ENCODE results near the gene MAGI2.
"Not testable (repeated sequence)": the region's sequence is repeated elsewhere in the genome, so short reads cannot be mapped to it uniquely, and the experiment has no call there.

MAGI2 gene

DNA sequence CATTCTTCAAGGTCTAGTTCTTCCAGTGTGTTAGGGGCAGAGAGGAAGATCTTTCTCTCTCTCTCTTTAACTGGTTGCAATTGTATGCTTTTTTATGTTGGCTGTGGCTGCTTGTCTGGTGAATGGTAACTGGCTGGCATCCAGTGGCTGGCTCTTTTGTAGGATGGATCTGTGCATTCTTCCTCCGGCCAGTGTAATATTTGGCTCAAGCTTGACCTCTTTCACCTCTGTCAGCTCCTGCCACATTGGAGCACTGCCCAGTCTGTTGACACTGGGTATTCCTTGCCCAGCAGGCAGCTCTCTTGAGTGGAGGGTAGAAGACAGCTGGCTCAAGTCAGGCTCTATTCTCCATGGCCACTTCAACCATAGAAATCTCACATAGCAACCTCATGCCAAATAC is 1126.6 kb downstream of the MAGI2 start:
- DNase-seq: no peak

DNA sequence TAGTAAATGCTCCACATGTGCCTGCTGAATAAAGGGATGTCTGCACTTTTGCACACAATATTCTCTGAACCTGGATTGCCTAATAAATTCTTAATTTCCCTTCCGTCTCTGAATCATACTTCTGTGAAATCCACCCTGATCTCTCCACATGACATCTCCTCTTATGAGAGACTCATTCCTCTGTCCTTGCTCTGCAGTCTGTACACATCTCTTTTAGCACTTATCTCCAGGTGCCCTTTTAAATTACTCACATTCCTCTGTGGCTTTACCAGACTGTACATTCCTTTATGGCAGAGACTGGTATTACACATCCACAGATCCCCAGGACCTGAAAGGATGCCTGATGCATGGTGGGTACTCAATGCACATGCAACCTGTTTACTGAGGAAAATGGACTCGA is 1127.3 kb downstream of the MAGI2 start:
- DNase-seq: no peak

DNA sequence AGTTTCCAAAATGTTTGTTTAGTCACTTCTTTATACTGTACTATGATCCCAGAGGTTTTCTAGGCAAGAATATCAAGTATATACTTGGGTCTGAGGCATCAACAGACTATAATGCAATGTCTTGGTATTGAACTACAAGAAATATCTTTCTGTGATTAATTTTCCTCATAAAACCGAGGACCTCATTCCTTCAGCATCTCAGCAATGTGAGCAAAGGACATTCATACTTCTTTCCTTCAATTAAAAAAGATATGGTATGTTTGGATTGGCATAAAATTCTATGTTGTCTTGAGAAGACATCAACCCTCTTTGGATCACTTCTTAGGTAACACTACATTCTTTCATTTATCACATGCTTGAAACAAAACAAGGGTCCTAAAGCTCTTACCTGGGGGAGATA is 1130.3 kb downstream of the MAGI2 start:
- DNase-seq: no peak

DNA sequence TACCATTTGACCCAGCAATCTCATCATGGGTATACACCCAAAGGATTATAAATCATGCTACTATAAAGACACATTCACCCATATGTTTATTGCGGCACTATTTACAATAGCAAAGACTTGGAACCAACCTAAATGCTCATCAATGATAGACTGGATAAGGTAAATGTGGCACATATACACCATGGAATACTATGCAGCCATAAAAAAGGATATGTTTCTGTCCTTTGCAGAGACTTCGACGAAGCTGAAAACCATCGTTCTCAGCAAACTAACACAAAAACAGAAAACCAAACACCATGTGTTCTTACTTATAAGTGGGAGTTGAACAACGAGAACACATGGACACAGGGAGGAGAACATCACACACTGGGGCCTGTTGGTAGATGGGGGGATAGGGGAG is 1131.2 kb downstream of the MAGI2 start:
- DNase-seq: not testable (repeated sequence)

DNA sequence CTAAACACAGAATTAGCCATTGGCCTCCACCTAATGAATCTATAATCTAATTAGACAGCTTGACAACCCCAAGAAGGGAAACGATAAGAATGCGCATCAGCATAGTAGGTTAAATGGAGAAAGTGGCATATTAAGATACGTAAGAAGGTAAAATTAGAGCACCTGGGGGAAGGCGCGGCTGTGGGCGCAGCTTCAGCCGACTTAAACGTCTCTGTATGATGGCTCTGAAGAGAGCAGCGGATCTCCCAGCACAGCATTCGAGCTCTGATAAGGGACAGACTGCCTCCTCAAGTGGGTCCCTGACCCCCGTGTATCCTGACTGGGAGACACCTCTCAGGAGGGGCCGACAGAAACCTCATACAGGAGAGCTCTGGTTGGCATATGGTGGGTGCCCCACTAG is 1136.1 kb downstream of the MAGI2 start:
- no peak for DNase-seq

DNA sequence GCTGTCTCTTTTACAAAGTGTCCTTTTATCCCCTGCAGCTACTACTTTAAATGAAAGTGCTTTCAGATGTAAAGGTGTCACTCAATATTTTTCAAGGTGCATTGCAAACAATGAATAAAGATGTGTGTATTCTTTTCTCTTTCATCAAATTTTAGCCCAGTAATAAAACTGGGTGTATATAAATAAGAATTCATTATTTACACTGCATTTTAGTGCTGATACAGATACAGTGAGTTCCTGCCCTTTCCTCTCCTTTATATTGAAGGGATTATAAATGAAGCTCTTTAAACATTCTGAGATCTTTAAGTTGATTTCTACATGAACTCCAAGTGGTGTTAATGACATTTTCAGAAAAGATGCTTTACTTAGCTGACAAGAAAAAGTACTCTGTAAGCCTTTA is 1137.4 kb downstream of the MAGI2 start:
- DNase-seq: no peak

DNA sequence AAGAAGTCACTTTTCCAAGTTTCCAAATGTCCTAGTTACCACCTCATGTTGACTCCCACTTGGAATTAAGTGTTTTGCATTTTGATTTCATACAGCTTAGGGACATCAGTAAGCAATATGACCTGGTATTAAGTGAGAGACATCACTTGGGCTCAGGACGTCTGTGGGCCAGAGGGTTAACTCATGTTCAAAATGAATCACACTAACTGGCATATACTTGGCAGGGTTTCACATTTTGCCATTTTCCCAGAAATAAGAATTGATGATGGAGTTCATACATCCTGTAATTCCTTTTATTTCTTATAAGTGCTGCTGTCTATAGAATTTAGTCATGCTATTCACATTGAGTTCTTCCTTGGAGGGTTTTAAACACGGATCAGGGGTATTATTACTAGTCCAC is 1138.3 kb downstream of the MAGI2 start:
- DNase-seq: no peak

DNA sequence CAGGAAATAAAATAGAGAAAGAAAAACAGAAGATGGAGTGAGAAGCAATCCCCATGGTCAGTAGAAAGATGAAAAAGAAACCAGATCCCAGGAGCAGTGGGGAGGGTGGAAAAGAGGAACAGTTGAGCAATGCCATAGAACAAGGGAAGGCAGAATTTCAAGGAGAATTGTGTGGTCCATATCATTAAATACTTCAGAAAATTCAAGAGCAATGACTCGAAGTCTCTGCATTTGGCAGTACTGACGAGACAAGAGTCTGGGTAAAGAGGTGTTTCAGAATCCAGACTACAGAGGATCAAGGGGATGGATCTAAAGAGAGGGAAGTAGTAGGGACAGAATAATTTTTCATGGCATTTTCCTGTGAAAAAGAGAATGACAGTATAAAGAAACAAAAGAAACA is 1142.3 kb downstream of the MAGI2 start:
- DNase-seq: no peak

DNA sequence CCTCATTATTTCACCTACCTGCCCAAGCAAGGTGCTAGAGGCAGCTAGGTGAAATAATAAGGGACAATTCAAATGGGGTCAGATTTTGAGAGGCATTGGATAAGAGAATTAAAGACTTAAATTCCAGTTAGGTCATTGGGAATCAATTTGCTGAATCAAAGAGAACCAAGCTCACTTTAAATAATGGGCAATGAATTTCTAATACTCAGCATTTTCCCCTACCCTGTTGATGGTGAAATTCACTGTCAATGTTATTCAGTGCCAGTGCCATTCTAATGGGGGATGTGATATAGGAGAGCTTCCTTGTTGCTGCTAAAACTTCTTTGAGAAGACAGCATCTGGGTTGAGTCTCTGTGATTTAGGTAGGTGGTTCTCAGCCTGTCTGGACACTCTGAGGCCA is 1145.6 kb downstream of the MAGI2 start:
- no peak for DNase-seq

DNA sequence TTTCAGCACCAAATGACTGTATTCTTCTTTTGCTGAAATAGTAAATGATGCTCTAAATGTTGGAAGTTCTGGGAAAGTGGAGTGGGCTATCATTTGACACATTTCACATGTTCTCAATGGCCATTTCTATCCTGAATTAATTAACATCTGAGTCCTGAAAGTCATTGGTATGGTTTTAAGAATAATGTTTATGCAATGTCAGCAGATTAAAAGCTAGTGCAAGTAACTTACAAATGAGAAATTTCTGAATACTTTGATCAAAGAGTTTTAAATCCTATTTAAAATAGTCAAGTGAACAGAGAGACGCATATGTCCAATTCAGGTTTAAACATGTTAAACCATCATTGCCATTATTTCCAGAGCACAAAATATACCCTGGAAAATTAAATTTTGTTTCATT is 1146.8 kb downstream of the MAGI2 start:
- DNase-seq: no peak

DNA sequence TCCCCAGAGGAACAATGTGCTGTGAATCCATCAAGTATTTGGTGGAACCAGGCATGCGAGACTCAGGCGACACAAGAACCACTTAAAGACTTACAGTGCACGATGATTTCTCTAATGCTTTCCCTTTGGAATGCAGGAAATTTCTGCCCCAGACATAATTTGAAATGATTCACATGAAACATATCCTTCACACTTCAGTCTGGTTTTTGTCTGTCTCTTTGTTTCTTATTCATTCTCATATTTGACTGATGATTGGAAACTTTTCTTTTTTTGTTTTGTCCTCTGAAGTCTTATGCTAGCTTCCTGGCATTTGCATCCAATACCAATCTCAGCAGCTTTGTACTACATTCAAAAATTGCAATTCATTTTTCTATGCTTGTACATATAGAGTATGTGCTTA is 1152.1 kb downstream of the MAGI2 start:
- DNase-seq: no peak

DNA sequence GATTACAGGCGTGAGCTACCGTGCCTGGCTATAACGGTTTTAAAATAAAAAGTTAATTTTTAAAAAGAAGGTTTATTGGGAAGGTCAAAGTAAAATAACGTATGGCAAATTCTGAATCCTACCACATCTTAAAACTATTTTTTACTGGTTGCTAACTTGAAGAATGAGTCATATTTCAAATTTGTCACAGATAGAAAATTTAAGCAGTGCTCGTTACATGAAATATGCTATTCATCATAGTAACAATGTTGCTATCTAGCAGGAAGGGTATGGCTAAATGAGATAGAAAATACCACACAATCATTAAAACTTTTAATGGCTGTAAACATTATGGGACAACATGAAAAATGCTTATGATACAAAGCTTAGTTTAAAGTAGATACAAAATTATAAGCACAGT is 1154.4 kb downstream of the MAGI2 start:
- DNase-seq: no peak

DNA sequence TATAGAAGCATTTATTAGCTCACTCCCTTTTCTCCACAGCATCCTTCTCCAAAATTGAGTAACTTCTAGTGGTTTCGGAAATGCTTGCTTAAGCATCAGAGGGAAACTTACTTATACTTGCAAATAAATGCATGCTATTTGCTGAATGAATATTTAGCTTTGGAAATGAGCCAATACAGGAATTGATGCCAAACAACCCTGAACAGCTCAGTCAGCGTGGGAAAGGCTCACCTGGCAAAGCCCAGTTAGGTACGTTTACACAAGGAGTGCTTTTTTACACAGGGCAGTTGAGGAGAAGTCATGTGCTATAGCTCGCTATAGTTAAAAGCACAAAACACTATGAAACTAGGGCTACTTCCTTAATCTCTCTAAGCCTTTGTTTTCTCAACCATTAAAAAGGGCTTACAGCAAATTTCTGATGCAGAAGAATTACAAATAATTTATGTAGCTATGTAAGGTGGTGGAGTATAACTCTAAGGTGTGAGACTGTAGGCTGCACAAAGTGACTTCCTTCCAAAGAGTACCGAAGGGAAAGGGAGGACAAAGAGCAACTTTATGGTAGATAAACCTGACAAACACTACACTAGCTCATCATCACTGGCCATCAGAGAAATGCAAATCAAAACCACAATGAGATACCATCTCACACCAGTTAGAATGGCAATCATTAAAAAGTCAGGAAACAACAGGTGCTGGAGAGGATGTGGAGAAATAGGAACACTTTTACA is 1156.7 kb downstream of the MAGI2 start:
- DNase-seq: no peak

DNA sequence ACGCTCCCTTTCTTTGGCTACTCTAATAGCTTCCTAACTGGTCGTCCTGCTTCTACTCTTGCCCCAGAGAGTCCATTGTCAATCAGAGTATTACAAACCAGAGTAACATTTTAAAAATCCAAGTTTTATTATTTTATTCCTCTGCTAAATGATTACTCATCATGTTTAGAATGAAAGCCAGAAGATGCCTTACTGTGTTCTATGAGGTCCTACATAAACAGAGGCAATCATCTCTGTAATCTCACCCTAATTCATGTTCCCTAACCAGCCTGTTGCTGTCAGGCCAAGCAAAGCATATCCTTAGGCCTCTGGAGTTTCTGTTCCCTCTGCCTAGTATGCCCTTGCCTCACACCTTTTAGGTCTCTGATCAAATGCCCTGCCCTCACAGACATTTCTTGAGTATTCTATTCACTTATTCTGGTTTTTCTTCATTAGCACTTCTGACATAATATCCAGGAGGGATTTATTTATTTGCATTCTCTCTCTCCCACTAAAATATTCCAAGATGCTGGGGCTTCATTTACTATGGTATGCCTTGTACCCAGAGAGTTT is 1157.3 kb downstream of the MAGI2 start:
- DNase-seq: no peak

DNA sequence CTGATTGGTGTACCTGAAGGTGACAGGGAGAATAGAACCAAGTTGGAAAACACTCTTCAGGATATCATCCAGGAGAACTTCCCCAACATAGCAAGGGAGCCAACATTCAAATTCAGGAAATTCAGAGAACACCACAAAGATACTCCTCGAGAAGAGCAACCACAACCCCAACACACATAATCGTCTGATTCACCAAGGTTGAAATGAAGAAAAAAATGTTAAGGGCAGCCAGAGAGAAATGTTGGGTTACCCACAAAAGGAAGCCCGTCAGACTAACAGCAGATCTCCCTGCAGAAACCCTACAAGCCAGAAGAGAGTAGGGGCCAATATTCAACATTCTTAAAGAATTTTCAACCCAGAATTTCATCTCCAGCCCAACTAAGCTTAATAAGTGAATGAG is 1164.0 kb downstream of the MAGI2 start:
- DNase-seq: not testable (repeated sequence)

DNA sequence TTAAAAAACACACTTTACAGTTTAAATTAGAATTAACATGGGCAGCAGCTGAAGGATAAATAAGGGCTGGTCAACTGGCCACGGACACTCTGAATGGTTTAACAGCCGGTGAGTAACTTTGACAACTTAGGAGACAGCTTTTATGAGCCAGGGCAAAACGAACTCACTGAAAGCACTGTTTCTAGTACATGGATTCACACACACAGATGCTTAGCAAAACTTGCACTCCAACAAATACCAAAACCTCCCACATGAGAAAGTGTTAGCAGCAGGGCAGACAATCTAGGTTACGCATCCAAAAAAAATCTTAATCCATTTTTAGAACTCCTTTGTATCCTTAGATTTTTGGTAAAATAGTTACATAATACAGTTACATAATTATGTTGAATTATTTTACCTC is 1168.5 kb downstream of the MAGI2 start:
- no peak for DNase-seq

DNA sequence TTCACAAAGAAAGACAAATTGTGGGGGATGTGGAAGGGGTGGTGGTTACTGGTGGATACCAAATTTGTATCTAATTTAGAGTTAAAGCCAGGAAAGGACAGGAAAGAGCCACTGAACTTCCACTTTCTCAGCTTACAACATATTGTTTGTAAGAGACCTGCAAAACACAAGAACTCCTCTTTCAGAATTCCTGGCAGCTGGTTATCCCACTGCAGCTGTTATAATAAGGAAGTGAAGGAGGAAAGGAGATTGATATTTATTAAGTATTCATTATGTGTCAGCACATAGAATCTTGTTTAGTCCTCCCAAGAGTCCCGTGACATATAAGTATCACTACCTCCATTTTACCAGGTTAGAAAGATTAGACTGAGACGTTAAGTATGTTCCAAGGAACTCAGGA is 1173.2 kb downstream of the MAGI2 start:
- DNase-seq: no peak

DNA sequence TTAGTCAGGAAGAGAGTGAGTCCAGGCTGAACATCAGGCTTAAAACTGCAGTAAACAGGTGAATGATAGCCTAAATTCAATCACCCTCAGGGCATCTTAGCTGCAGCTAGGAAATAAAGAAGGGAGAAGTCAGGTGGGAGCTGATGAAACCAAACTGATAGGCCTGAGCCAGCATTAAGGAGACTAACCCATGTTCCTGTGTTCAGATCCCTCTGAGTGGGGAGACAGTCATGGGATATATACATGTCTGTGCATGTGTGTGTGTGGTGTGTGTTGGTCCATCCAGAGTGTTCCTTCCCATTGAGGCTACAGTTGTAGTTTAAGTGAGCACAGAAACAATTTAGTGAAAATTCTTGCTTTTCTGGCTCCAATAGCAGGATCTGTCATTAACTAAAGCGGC is 1174.0 kb downstream of the MAGI2 start:
- DNase-seq: no peak

DNA sequence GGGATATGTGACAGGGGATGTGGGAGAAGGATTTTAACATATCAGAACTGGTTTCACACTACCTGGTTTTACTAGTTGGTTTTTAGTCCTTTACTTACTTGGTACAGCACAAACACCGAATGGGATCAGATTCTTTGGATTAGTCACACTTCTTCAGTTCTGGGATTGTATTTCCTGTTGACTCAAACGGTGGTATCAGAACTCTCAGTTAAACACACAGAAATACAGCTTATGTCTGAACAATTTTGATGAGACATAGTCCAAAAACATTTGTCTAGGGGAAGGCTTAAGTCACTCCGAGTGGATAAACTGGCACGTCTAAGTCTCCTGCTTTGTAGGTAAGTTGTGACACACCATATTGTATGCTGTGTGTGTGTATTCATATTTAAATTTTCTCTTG is 1174.4 kb downstream of the MAGI2 start:
- DNase-seq: no peak

DNA sequence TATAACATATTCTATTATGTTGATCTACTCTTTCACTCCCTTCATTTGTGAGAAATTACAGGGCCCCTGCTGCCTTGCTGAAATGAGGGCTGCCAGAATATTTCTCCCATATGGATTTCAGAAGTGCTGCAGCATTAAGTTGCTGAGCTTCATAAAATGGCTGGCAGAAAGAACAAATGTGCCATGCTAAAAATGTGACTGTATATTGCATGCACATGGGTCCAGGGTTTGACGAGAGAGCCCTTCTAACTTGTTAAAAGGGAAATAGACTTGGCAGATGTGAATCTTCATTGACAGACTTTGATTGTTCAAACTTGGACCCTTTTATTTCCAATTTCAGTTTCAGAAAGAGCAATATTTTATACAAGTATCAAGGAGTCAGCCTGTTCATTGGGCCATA is 1186.3 kb downstream of the MAGI2 start:
- DNase-seq: no peak

DNA sequence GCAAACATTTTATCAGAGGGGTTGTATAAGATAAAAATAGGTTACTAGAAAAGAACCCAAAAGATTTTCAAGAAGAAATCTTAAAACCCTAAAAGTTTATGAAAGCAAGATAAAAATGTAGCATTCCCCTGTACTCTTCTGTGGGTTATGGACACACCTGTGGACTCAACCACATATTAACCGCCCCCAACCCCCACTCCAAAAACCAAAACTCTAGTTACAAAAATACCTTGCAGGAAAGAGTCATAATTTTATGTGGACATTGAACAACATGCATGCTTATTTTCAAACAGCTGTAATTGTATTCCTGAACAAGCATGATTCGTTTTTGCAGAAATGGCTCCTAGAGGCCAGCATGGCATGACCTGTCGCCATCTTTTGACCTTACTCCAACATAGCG is 1188.0 kb downstream of the MAGI2 start:
- no peak for DNase-seq

DNA sequence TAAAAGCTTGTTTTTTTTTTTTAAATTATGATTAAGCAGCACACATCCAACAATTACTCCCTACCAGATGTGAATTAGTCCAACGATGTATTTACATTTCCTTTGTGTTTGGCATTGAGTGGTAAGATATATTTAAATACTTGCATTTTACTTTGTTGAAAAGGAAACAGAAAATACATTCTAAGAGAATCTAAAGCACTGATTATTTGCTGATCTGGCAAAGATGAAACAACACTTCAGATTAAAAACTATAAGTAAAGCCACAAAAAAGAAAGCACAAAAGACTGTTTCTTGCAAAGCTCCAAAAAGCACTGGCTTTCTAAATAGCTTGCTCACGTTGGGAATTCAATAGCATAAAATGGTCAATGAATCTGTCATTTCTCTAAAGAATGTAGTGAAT is 1188.4 kb downstream of the MAGI2 start:
- no peak for DNase-seq

DNA sequence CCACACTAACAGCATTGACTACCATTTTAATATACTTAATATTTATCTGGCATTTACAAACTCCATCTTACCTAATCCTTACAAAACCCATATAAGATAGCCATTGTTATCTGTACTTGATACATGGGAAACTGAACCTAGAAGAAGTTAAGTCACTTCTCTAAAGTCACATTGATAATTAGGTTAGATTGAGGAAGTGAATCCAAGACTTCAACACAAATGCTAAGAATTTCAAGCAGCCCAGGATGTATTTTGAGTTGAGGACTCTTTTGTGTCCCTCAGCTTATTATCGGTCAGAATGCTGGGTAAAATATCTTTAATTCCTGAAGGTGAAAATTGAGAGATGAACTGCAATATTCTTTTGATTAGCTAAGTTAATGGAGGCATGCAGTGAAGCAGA is 1189.4 kb downstream of the MAGI2 start:
- no peak for DNase-seq

DNA sequence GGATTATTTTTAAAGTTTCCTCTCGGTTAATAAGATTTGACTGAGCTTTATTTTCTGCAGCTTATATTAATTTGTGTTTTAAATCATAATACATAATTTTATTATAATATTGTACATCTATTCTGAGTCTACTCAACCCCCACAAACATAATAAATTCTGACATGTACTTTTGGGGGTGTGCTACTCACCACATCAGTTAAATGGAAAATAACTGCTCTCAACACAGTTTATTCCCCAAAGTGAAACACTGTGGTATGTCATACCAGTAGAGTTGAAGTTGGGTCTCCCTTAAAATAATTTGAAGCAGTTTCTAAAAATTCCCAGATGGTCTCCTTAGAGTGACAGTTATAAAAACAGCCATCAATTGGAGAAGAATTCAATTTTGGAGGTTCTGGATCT is 1191.7 kb downstream of the MAGI2 start:
- no peak for DNase-seq

DNA sequence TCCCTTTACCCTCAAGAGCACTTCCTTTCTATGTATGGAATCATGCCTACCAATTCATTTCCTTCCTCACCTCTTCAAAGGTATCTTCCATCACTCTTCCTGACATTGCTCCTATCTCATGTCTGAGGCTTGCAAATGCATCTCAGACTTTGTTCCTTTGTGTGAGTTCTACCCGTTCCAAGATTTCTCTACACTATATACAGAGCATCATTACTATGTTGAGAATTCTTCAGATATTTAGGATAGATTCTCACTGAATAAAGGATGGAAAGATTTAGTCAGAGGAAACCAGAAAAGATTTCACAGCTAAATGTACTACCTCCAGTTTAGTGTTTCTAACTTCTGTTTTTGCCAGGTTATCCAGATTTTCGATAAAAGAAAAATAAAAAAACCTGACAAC is 1192.2 kb downstream of the MAGI2 start:
- DNase-seq: no peak

All from CD4-positive, alpha-beta T cell treated with Interleukin-17A for 4 hours (primary cell).